A673 (cell line): ENCODE data around the gene IL20RA. TPM values are rescaled to one million over a fixed set of nuclear protein-coding genes. Genes with fewer than 3 reads are reported as not detected.
A peak's percentile ranks its signal among the peaks of the same experiment; 100 is the strongest.

Source experiments
- BruUV-seq: library from RNA; stranded (reverse); fragments of 400-500 nt; replicated peaks from 2 replicates; lab custom pipeline; 2021; lab: Mats Ljungman, UMichigan
- CTCF ChIA-PET: fragments of 300-600 bp; sonication (Branson Sonifier 250); formaldehyde crosslinking; loops from one replicate; lab custom pipeline; 2022; ENCODE audit warnings: antibody characterized with exemption; lab: Charles Lee
- POLR2A ChIA-PET: fragments of 300-600 bp; sonication (Branson Sonifier 250); formaldehyde crosslinking; loops from one replicate; lab custom pipeline; 2022; ENCODE audit warnings: antibody characterized with exemption; ENCODE audit not compliant: low non-redundant PET; lab: Charles Lee
- DNase-seq: peaks from one replicate; pipeline ENCODE4 v3.0.0-alpha.2; 2015; ENCODE audit warnings: low spot score
- H3K27ac ChIP-seq: fragments of 200-600 bp; sonication (generic); 2 replicates; pipeline ENCODE4 v1.5.1; 2016; ENCODE audit warnings: mixed run types, low read depth, mild to moderate bottlenecking, mixed read lengths, antibody characterized with exemption, low read length; ENCODE audit not compliant: poor library complexity, severe bottlenecking
- H3K27me3 ChIP-seq: fragments of 200-600 bp; sonication (generic); replicated peaks from 2 replicates; pipeline ENCODE4 v1.6.1; 2017; ENCODE audit warnings: mixed run types, low read depth, mild to moderate bottlenecking, mixed read lengths, antibody characterized with exemption, low read length; ENCODE audit not compliant: insufficient read depth, poor library complexity
- H3K36me3 ChIP-seq: fragments of 200-600 bp; sonication (generic); 2 replicates; pipeline ENCODE4 v1.6.1; 2016; ENCODE audit warnings: mixed run types, mild to moderate bottlenecking, mixed read lengths, antibody characterized with exemption, low read length; ENCODE audit not compliant: insufficient read depth, poor library complexity, severe bottlenecking
- H3K4me1 ChIP-seq: fragments of 200-600 bp; sonication (generic); 2 replicates; pipeline ENCODE4 v1.6.1; 2017; ENCODE audit warnings: mixed run types, mild to moderate bottlenecking, mixed read lengths, antibody characterized with exemption, low read length; ENCODE audit not compliant: insufficient read depth, poor library complexity, severe bottlenecking
- H3K4me3 ChIP-seq: fragments of 200-600 bp; sonication (generic); 2 replicates; pipeline ENCODE4 v1.5.1; 2016; ENCODE audit warnings: low read depth, mixed run types, mild to moderate bottlenecking, mixed read lengths, low read length; ENCODE audit not compliant: poor library complexity, severe bottlenecking
- H3K9me3 ChIP-seq: fragments of 200-600 bp; sonication (generic); 2 replicates; pipeline ENCODE4 v1.6.1; 2016; ENCODE audit warnings: mixed run types, low read depth, mild to moderate bottlenecking, mixed read lengths, antibody characterized with exemption, low read length; ENCODE audit not compliant: poor library complexity, severe bottlenecking
- CTCF ChIP-seq: fragments of 300-800, 200-600 bp; sonication (generic); conservative IDR thresholded peaks from 2 replicates; pipeline ENCODE4 v1.5.1; 2017; ENCODE audit warnings: low read depth, mild to moderate bottlenecking, antibody characterized with exemption, low read length, moderate library complexity, mixed read lengths
- EZH2 ChIP-seq: fragments of 200-600 bp; sonication (generic); IDR thresholded peaks from 2 replicates; pipeline ENCODE4 v1.6.1; 2017; ENCODE audit warnings: borderline replicate concordance, low read depth, mild to moderate bottlenecking, mixed read lengths, antibody characterized with exemption, low read length; ENCODE audit not compliant: poor library complexity, severe bottlenecking
- intact Hi-C: fragments of 100-400 bp; cut with micrococcal nuclease; formaldehyde crosslinking; loops from one replicate; pipeline ENCODE4 v1.10.0; 2022; ENCODE audit not compliant: unreplicated experiment
- total RNA-seq: library from RNA; stranded (reverse); gene quantifications from 2 replicates; pipeline ENCODE4 v1.2.3, GENCODE V29; 2021

The IL20RA gene
- total RNA-seq, 1 experiment from 2014 or later, result not detected

GRCh38 chr6:137015943-137016342, 28.8 kb downstream of the IL20RA start:
- DNase-seq, result no peak
- BruUV-seq, result no TSS peak
- Histone ChIP-seq H3K27ac (no peak overlapping the region), H3K27me3 (peaks cover 19% of the 10 kb centered on the region), H3K9me3 (no peaks in the 10 kb centered on the region), H3K4me3 (no peak overlapping the region), H3K36me3 (no peaks in the 10 kb centered on the region), H3K4me1 (no peaks in the 10 kb centered on the region)
- CTCF ChIA-PET, result no interaction called here
- intact Hi-C loops, result no loop called here
- POLR2A ChIA-PET, result no interaction called here
- TF ChIP-seq CTCF (no peak), EZH2 (no peak)

- no peaks in the 10 kb centered on the region for H3K9me3 ChIP-seq
- ChIA-PET POLR2A (no interaction called here), CTCF (interaction anchor here (0.6 kb wide), 1 partner anchor 80 kb away, joined by 3 read pairs; no protein-coding TSS in a partner anchor)
- no peaks in the 10 kb centered on the region for H3K4me1 ChIP-seq
- DNase-seq, result peak; percentile 41
- intact Hi-C loops, result no loop called here
- no peaks in the 10 kb centered on the region for H3K36me3 ChIP-seq
- BruUV-seq, result no TSS peak
- H3K4me3 ChIP-seq, result no peak overlapping the region
- TF ChIP-seq CTCF (peak; percentile 50), EZH2 (no peak)
- no peak overlapping the region for H3K27ac ChIP-seq
- H3K27me3 ChIP-seq, result peaks cover 25% of the 10 kb centered on the region
Measured at GRCh38 chr6:137013738-137014602, 30.8 kb downstream of the IL20RA start.

GRCh38 chr6:137013031-137013430, 31.7 kb downstream of the IL20RA start:
- intact Hi-C loops, result no loop called here
- ChIA-PET CTCF (no interaction called here), POLR2A (no interaction called here)
- Histone ChIP-seq H3K4me3 (no peak overlapping the region), H3K27me3 (peaks cover 31% of the 10 kb centered on the region), H3K27ac (no peak overlapping the region), H3K4me1 (no peaks in the 10 kb centered on the region), H3K36me3 (no peaks in the 10 kb centered on the region), H3K9me3 (no peaks in the 10 kb centered on the region)
- BruUV-seq, result no TSS peak
- TF ChIP-seq CTCF, result no peak
- TF ChIP-seq EZH2, result no peak
- no peak for DNase-seq
